GM23338 (cell line): ENCODE results near the gene KLC3.

Source experiments
- CREB1 ChIP-seq: fragments of 250-450 bp; sonication (Bioruptor Pico); IDR thresholded peaks from 2 replicates; pipeline ENCODE4 v1.5.0; 2020; ENCODE audit warnings: low read depth, mild to moderate bottlenecking, moderate library complexity
- EZH2 ChIP-seq: fragments of 200-600 bp; sonication (generic); IDR thresholded peaks from one replicate; pipeline ENCODE4 v1.8.0; 2017; ENCODE audit warnings: antibody characterized with exemption, mild to moderate bottlenecking, low read depth; ENCODE audit not compliant: unreplicated experiment
- JUNB ChIP-seq: IDR thresholded peaks from one replicate; pipeline ENCODE4 v1.6.1; 2016; ENCODE audit warnings: antibody characterized with exemption; ENCODE audit not compliant: unreplicated experiment
- POLR2AphosphoS5 ChIP-seq: IDR thresholded peaks from 2 replicates; pipeline ENCODE4 v1.6.1; 2016; ENCODE audit warnings: antibody characterized with exemption, low read depth
- ZNF331 ChIP-seq: fragments of 250-450 bp; sonication (Bioruptor Pico); IDR thresholded peaks from 2 replicates; pipeline ENCODE4 v1.5.0; 2020; ENCODE audit warnings: low read depth, mild to moderate bottlenecking, moderate library complexity
- TF ChIP-seq, protein P1 (sequence below), 2 experiments: fragments of 200-600 bp in 1 of 2; sonication (generic) in 1 of 2; conservative IDR thresholded peaks; 2 replicates each; pipeline versions ENCODE4 v1.5.1 to v1.6.1; 2016 to 2017; ENCODE audit warnings: antibody characterized with exemption in 2 of 2, low read depth in 2 of 2, mild to moderate bottlenecking in 2 of 2, moderate library complexity in 1 of 2
- TF ChIP-seq, protein P2 (sequence below): IDR thresholded peaks from one replicate; pipeline ENCODE4 v1.6.1; 2018; ENCODE audit warnings: antibody characterized with exemption; ENCODE audit not compliant: unreplicated experiment

DNA sequence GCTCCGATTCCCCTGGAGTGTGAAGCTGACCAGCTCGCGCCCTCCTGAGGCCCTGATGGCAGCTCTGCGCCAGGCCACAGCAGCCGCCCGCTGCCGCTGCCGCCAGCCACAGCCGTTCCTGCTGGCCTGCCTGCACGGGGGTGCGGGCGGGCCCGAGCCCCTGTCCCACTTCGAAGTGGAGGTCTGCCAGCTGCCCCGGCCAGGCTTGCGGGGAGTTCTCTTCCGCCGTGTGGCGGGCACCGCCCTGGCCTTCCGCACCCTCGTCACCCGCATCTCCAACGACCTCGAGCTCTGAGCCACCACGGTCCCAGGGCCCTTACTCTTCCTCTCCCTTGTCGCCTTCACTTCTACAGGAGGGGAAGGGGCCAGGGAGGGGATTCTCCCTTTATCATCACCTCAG is 38.1 kb upstream of the KLC3 start:
- TF ChIP-seq, protein P1, sequence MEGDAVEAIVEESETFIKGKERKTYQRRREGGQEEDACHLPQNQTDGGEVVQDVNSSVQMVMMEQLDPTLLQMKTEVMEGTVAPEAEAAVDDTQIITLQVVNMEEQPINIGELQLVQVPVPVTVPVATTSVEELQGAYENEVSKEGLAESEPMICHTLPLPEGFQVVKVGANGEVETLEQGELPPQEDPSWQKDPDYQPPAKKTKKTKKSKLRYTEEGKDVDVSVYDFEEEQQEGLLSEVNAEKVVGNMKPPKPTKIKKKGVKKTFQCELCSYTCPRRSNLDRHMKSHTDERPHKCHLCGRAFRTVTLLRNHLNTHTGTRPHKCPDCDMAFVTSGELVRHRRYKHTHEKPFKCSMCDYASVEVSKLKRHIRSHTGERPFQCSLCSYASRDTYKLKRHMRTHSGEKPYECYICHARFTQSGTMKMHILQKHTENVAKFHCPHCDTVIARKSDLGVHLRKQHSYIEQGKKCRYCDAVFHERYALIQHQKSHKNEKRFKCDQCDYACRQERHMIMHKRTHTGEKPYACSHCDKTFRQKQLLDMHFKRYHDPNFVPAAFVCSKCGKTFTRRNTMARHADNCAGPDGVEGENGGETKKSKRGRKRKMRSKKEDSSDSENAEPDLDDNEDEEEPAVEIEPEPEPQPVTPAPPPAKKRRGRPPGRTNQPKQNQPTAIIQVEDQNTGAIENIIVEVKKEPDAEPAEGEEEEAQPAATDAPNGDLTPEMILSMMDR (conservative IDR thresholded peaks at IDR 0.05; ENCODE audit: low read depth in 2 of 2): no peak
- TF ChIP-seq POLR2AphosphoS5 (no peak), ZNF331 (CRISPR knock-in tag) (no peak), EZH2 (no peak), CREB1 (CRISPR knock-in tag) (no peak), JUNB (no peak)
- TF ChIP-seq, protein P2, sequence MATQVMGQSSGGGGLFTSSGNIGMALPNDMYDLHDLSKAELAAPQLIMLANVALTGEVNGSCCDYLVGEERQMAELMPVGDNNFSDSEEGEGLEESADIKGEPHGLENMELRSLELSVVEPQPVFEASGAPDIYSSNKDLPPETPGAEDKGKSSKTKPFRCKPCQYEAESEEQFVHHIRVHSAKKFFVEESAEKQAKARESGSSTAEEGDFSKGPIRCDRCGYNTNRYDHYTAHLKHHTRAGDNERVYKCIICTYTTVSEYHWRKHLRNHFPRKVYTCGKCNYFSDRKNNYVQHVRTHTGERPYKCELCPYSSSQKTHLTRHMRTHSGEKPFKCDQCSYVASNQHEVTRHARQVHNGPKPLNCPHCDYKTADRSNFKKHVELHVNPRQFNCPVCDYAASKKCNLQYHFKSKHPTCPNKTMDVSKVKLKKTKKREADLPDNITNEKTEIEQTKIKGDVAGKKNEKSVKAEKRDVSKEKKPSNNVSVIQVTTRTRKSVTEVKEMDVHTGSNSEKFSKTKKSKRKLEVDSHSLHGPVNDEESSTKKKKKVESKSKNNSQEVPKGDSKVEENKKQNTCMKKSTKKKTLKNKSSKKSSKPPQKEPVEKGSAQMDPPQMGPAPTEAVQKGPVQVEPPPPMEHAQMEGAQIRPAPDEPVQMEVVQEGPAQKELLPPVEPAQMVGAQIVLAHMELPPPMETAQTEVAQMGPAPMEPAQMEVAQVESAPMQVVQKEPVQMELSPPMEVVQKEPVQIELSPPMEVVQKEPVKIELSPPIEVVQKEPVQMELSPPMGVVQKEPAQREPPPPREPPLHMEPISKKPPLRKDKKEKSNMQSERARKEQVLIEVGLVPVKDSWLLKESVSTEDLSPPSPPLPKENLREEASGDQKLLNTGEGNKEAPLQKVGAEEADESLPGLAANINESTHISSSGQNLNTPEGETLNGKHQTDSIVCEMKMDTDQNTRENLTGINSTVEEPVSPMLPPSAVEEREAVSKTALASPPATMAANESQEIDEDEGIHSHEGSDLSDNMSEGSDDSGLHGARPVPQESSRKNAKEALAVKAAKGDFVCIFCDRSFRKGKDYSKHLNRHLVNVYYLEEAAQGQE: no peak
